CD8-positive, alpha-beta memory T cell (primary cell): ENCODE measurements around the gene AP4S1. TPM values are rescaled to one million over a fixed set of nuclear protein-coding genes. Genes with fewer than 3 reads are reported as not detected.

Experiments
- CTCF ChIA-PET: fragments of 350-600 bp; sonication (Branson Sonifier 250); formaldehyde crosslinking; loops from one replicate; lab custom pipeline; 2021; ENCODE audit warnings: antibody characterized with exemption; lab: Charles Lee
- POLR2A ChIA-PET: fragments of 350-600 bp; sonication (Branson Sonifier 250); formaldehyde crosslinking; loops from one replicate; lab custom pipeline; 2021; ENCODE audit warnings: antibody characterized with exemption; lab: Charles Lee
- DNase-seq, 5 donors: peaks; one replicate each; pipeline versions ENCODE4 v3.0.0 to v3.0.0-alpha.2; 2020 to 2022; ENCODE audit warnings: mixed read lengths in 1 of 5
- H3K27ac ChIP-seq: one replicate; pipeline ENCODE4 v1.7.0; 2013; ENCODE audit warnings: low read depth, mild to moderate bottlenecking, low read length, moderate library complexity
- H3K27me3 ChIP-seq: 2 replicates; pipeline ENCODE4 v1.7.0; 2013; ENCODE audit warnings: low read length, mild to moderate bottlenecking; ENCODE audit not compliant: insufficient read depth, poor library complexity, severe bottlenecking
- H3K36me3 ChIP-seq: 2 replicates; pipeline ENCODE4 v1.7.0; 2013; ENCODE audit warnings: mild to moderate bottlenecking, low read length, moderate library complexity; ENCODE audit not compliant: insufficient read depth
- H3K4me1 ChIP-seq: 2 replicates; pipeline ENCODE4 v1.7.0; 2013; ENCODE audit warnings: mild to moderate bottlenecking, low read length, moderate library complexity; ENCODE audit not compliant: insufficient read depth
- H3K4me3 ChIP-seq: 2 replicates; pipeline ENCODE4 v1.7.0; 2013; ENCODE audit warnings: mild to moderate bottlenecking, low read length
- H3K9me3 ChIP-seq: 2 replicates; pipeline ENCODE4 v1.7.0; 2013; ENCODE audit warnings: mild to moderate bottlenecking, low read length
- H3K27ac Mint-ChIP-seq, 8 donors: one replicate each; pipeline ENCODE4 v1.8.0; 2020 to 2021; ENCODE audit warnings: mixed read lengths in 8 of 8, mild to moderate bottlenecking in 6 of 8, inconsistent platforms in 3 of 8, moderate library complexity in 3 of 8
- H3K27me3 Mint-ChIP-seq, 2 donors: one replicate each; pipeline ENCODE4 v1.8.0; 2020 to 2021; ENCODE audit warnings: mixed read lengths in 2 of 2, mild to moderate bottlenecking in 1 of 2, moderate library complexity in 1 of 2
- H3K36me3 Mint-ChIP-seq, 3 donors: one replicate each; pipeline ENCODE4 v1.8.0; 2020 to 2021; ENCODE audit warnings: mixed read lengths in 3 of 3, inconsistent platforms in 1 of 3, mild to moderate bottlenecking in 1 of 3
- H3K4me1 Mint-ChIP-seq, 3 donors: one replicate each; pipeline ENCODE4 v1.8.0; 2020 to 2021; ENCODE audit warnings: mixed read lengths in 3 of 3, inconsistent platforms in 1 of 3, mild to moderate bottlenecking in 1 of 3
- H3K4me3 Mint-ChIP-seq, 7 donors: one replicate each; pipeline ENCODE4 v1.8.0; 2020 to 2021; ENCODE audit warnings: mixed read lengths in 7 of 7, mild to moderate bottlenecking in 6 of 7, moderate library complexity in 4 of 7, inconsistent platforms in 2 of 7
- H3K9me3 Mint-ChIP-seq, 5 donors: one replicate each; pipeline ENCODE4 v1.8.0; 2020 to 2022; ENCODE audit warnings: mixed read lengths in 5 of 5, mild to moderate bottlenecking in 3 of 5, moderate library complexity in 2 of 5, inconsistent platforms in 1 of 5
- polyA plus RNA-seq: library from polyadenylated mRNA; unstranded; fragments of 300-500 nt; fragmentation: Illumina TruSeq; gene quantifications from one replicate; pipeline ENCODE4 v1.2.3, GENCODE V29; 2021
- total RNA-seq, 2 experiments: library from RNA; stranded (reverse); gene quantifications; one replicate each; pipeline ENCODE4 v1.2.3, GENCODE V29; 2021

AP4S1 gene
- total and polyA plus RNA-seq, 3 experiments from 2014 or later = 7.1 to 10.8 (median 9.9) TPM

- H3K27me3 Mint-ChIP-seq = no peaks in the 10 kb centered on the region
- H3K9me3 ChIP-seq = no peaks in the 10 kb centered on the region
- no peak for DNase-seq
- H3K4me3 ChIP-seq = no peak overlapping the region
- H3K27ac ChIP-seq = peak overlapping the region; percentile 53
- H3K4me3 Mint-ChIP-seq = peak overlapping the region in 6 of 7 donors; percentile 3 to 63 (median 24)
- H3K36me3 Mint-ChIP-seq = peaks cover 15 to 66% (median 20%) of the 10 kb centered on the region in 3 donors
- CTCF ChIA-PET = interaction anchor here (0.6 to 1.6 kb wide), 8 partner anchors 20 to 197 kb away, joined by 3 to 11 read pairs (median 4); partner anchors contain the start of gene HECTD1
- POLR2A ChIA-PET = interaction anchor here (0.6 to 3.4 kb wide), 3 partner anchors 79 to 116 kb away, joined by 4 to 21 read pairs (median 5); partner anchors contain the start of genes HECTD1 and STRN3
- H3K4me1 ChIP-seq = peaks cover 21% of the 10 kb centered on the region
- H3K9me3 Mint-ChIP-seq = no peaks in the 10 kb centered on the region
- H3K4me1 Mint-ChIP-seq = peaks cover 33 to 57% (median 39%) of the 10 kb centered on the region in 3 donors
- H3K27me3 ChIP-seq = no peaks in the 10 kb centered on the region
- peaks cover 17% of the 10 kb centered on the region for H3K36me3 ChIP-seq
- peak overlapping the region; percentile 34 to 96 (median 86) for H3K27ac Mint-ChIP-seq
Observed at GRCh38 chr14:31128601-31129526, 103.4 kb downstream of the AP4S1 start.

- Histone ChIP-seq H3K9me3 (no peaks in the 10 kb centered on the region), H3K27ac (no peak overlapping the region), H3K27me3 (no peaks in the 10 kb centered on the region), H3K4me3 (no peak overlapping the region), H3K4me1 (peaks cover 9% of the 10 kb centered on the region), H3K36me3 (peaks cover 32% of the 10 kb centered on the region)
- H3K36me3 Mint-ChIP-seq = peaks cover 15 to 78% (median 20%) of the 10 kb centered on the region in 3 donors
- DNase-seq = no peak
- CTCF ChIA-PET = no interaction called here
- H3K27ac Mint-ChIP-seq = peak overlapping the region in 3 of 8 donors; percentile 46 to 70 (median 51)
- no peaks in the 10 kb centered on the region for H3K9me3 Mint-ChIP-seq
- H3K4me3 Mint-ChIP-seq = no peak overlapping the region
- POLR2A ChIA-PET = no interaction called here
- peaks cover 13 to 28% (median 13%) of the 10 kb centered on the region in 3 donors for H3K4me1 Mint-ChIP-seq
- no peaks in the 10 kb centered on the region for H3K27me3 Mint-ChIP-seq
Observed at GRCh38 chr14:31133133-31133532, 107.7 kb downstream of the AP4S1 start.

GRCh38 chr14:31137214-31137889 is 111.9 kb downstream of the AP4S1 start:
- DNase-seq = no peak
- ChIA-PET CTCF (interaction anchor here (0.7 kb wide), 1 partner anchor 13 kb away, joined by 3 read pairs; no protein-coding TSS in a partner anchor), POLR2A (no interaction called here)
- H3K27me3 Mint-ChIP-seq = no peaks in the 10 kb centered on the region
- H3K36me3 ChIP-seq = peaks cover 25% of the 10 kb centered on the region
- no peaks in the 10 kb centered on the region for H3K4me1 ChIP-seq
- H3K27ac ChIP-seq = no peak overlapping the region
- H3K4me1 Mint-ChIP-seq = peaks cover 0 to 3% (median 0%) of the 10 kb centered on the region in 3 donors
- no peaks in the 10 kb centered on the region for H3K9me3 Mint-ChIP-seq
- H3K36me3 Mint-ChIP-seq = peaks cover 14 to 76% (median 21%) of the 10 kb centered on the region in 3 donors
- no peaks in the 10 kb centered on the region for H3K27me3 ChIP-seq
- no peak overlapping the region for H3K4me3 Mint-ChIP-seq
- peak overlapping the region in 4 of 8 donors; percentile 19 to 64 (median 46) for H3K27ac Mint-ChIP-seq
- H3K9me3 ChIP-seq = no peaks in the 10 kb centered on the region
- no peak overlapping the region for H3K4me3 ChIP-seq

- H3K36me3 ChIP-seq = peaks cover 22% of the 10 kb centered on the region
- H3K4me1 Mint-ChIP-seq = peaks cover 0 to under 1% (median 0%) of the 10 kb centered on the region in 3 donors
Observed at GRCh38 chr14:31138301-31138700, 112.9 kb downstream of the AP4S1 start.

GRCh38 chr14:31139301-31139847 is 113.9 kb downstream of the AP4S1 start:
- CTCF ChIA-PET = interaction anchor here (1.7 to 1.8 kb wide), 2 partner anchors 13 to 22 kb away, joined by 3 to 6 read pairs; no protein-coding TSS in a partner anchor
- Histone ChIP-seq H3K36me3 (peaks cover 20% of the 10 kb centered on the region), H3K9me3 (no peaks in the 10 kb centered on the region), H3K27ac (no peak overlapping the region), H3K27me3 (no peaks in the 10 kb centered on the region), H3K4me1 (no peaks in the 10 kb centered on the region), H3K4me3 (no peak overlapping the region)
- Mint-ChIP-seq H3K4me1 (no peaks in the 10 kb centered on the region), H3K27ac (peak overlapping the region in 3 of 8 donors; percentile 43 to 82 (median 75)), H3K36me3 (peaks cover 11 to 73% (median 15%) of the 10 kb centered on the region in 3 donors), H3K4me3 (no peak overlapping the region), H3K27me3 (no peaks in the 10 kb centered on the region), H3K9me3 (no peaks in the 10 kb centered on the region)
- POLR2A ChIA-PET = no interaction called here
- DNase-seq = no peak

More at GRCh38 chr14:31138301-31138700, 112.9 kb downstream of the AP4S1 start:
- Mint-ChIP-seq H3K4me3 (no peak overlapping the region), H3K9me3 (no peaks in the 10 kb centered on the region), H3K36me3 (peaks cover 11 to 72% (median 19%) of the 10 kb centered on the region in 3 donors), H3K27ac (peak overlapping the region in 2 of 8 donors; percentile 70 to 86), H3K27me3 (no peaks in the 10 kb centered on the region)
- H3K4me3 ChIP-seq = no peak overlapping the region
- POLR2A ChIA-PET = interaction anchor here (1.1 kb wide), 1 partner anchor 69 kb away, joined by 4 read pairs; the partner anchor contains the start of gene HECTD1
- H3K9me3 ChIP-seq = no peaks in the 10 kb centered on the region
- DNase-seq = no peak
- CTCF ChIA-PET = no interaction called here
- no peaks in the 10 kb centered on the region for H3K27me3 ChIP-seq
- no peaks in the 10 kb centered on the region for H3K4me1 ChIP-seq
- H3K27ac ChIP-seq = no peak overlapping the region

- no peak for DNase-seq
- Mint-ChIP-seq H3K4me1 (no peaks in the 10 kb centered on the region), H3K27me3 (no peaks in the 10 kb centered on the region), H3K4me3 (no peak overlapping the region), H3K27ac (no peak overlapping the region), H3K9me3 (no peaks in the 10 kb centered on the region), H3K36me3 (peaks cover 14 to 70% (median 18%) of the 10 kb centered on the region in 3 donors)
- peaks cover 11% of the 10 kb centered on the region for H3K36me3 ChIP-seq
- H3K27me3 ChIP-seq = no peaks in the 10 kb centered on the region
- H3K27ac ChIP-seq = no peak overlapping the region
- CTCF ChIA-PET = no interaction called here
- POLR2A ChIA-PET = no interaction called here
- no peaks in the 10 kb centered on the region for H3K9me3 ChIP-seq
- no peak overlapping the region for H3K4me3 ChIP-seq
- no peaks in the 10 kb centered on the region for H3K4me1 ChIP-seq
Observed at GRCh38 chr14:31142455-31143087, 117.1 kb downstream of the AP4S1 start.
